Naive thymus-derived CD8-positive, alpha-beta T cell (primary cell): ENCODE data around the gene PDIA5. TPM values are rescaled to one million over a fixed set of nuclear protein-coding genes. Genes with fewer than 3 reads are reported as not detected.

Experiments
- ATAC-seq, 2 donors: fragments of 150-1000 bp; cut with Tn5 transposase in 1 of 2; sonication (Bioruptor Pico), chemical (Tn5 transposase) in 1 of 2; 1 replicate in 1 of 2; 2 replicates in 1 of 2; pipeline ENCODE4 v1.10.0; 2021; ENCODE audit warnings: mild to moderate bottlenecking in 2 of 2, moderate library complexity in 2 of 2
- POLR2A ChIA-PET: fragments of 350-600 bp; sonication (Branson Sonifier 250); formaldehyde crosslinking; loops from one replicate; lab custom pipeline; 2021; ENCODE audit warnings: antibody characterized with exemption; lab: Charles Lee
- DNase-seq, 10 donors: peaks; one replicate each; pipeline versions ENCODE4 v3.0.0 to v3.0.0-alpha.2; 2020 to 2022
- H3K27ac Mint-ChIP-seq, 10 donors: one replicate each; pipeline ENCODE4 v1.8.0; 2020 to 2022; ENCODE audit warnings: mild to moderate bottlenecking in 10 of 10, mixed read lengths in 10 of 10, moderate library complexity in 4 of 10, inconsistent platforms in 1 of 10
- H3K27me3 Mint-ChIP-seq, 5 donors: one replicate each; pipeline ENCODE4 v1.8.0; 2021 to 2022; ENCODE audit warnings: mixed read lengths in 5 of 5
- H3K36me3 Mint-ChIP-seq, 3 donors: one replicate each; pipeline ENCODE4 v1.8.0; 2020 to 2022; ENCODE audit warnings: mixed read lengths in 3 of 3, mild to moderate bottlenecking in 2 of 3, inconsistent platforms in 1 of 3
- H3K4me1 Mint-ChIP-seq, 4 donors: one replicate each; pipeline ENCODE4 v1.8.0; 2021 to 2022; ENCODE audit warnings: mixed read lengths in 4 of 4
- H3K4me3 Mint-ChIP-seq, 10 donors: one replicate each; pipeline ENCODE4 v1.8.0; 2020 to 2022; ENCODE audit warnings: mild to moderate bottlenecking in 10 of 10, mixed read lengths in 10 of 10, moderate library complexity in 6 of 10, inconsistent platforms in 1 of 10
- H3K9me3 Mint-ChIP-seq, 9 donors: one replicate each; pipeline ENCODE4 v1.8.0; 2020 to 2022; ENCODE audit warnings: mixed read lengths in 9 of 9, mild to moderate bottlenecking in 3 of 9, inconsistent platforms in 1 of 9, moderate library complexity in 1 of 9
- polyA plus RNA-seq, 3 donors: library from polyadenylated mRNA; unstranded; fragments of 300-500 nt; fragmentation: Illumina TruSeq; gene quantifications; one replicate each; pipeline ENCODE4 v1.2.3, GENCODE V29; 2021
- total RNA-seq, 8 experiments: library from RNA in 2 of 8; stranded (reverse) in 2 of 8; gene quantifications; one replicate each; pipeline ENCODE4 v1.2.3 and lab custom pipeline; 2021 to 2026

Gene PDIA5
- total and polyA plus RNA-seq, 5 experiments from 2014 or later, result 3.2 to 6.9 (median 5.2) TPM

GRCh38 chr3:123064914-123065313 lies 1.9 kb upstream of the PDIA5 start:
- Mint-ChIP-seq H3K36me3 (no peaks in the 10 kb centered on the region), H3K4me1 (peaks cover 8 to 24% (median 22%) of the 10 kb centered on the region in 4 donors), H3K27me3 (no peaks in the 10 kb centered on the region), H3K4me3 (peak overlapping the region in 1 of 10 donors; percentile 47), H3K27ac (no peak overlapping the region), H3K9me3 (no peaks in the 10 kb centered on the region)
- POLR2A ChIA-PET, result no interaction called here
- no peak for ATAC-seq
- no peak for DNase-seq

- POLR2A ChIA-PET, result interaction anchor here (0.8 to 1.2 kb wide), 2 partner anchors 15 to 135 kb away, joined by 3 to 6 read pairs; partner anchors contain the start of gene SEC22A
- Mint-ChIP-seq H3K4me1 (peaks cover 10 to 26% (median 22%) of the 10 kb centered on the region in 4 donors), H3K36me3 (no peaks in the 10 kb centered on the region), H3K27ac (peak overlapping the region in 5 of 10 donors; percentile 22 to 79 (median 68)), H3K4me3 (peak overlapping the region; percentile 78 to 87 (median 84)), H3K9me3 (no peaks in the 10 kb centered on the region), H3K27me3 (no peaks in the 10 kb centered on the region)
- ATAC-seq (no peak), DNase-seq (no peak)
Observed at GRCh38 chr3:123066599-123066895, 278 bp upstream of the PDIA5 start.

GRCh38 chr3:123067689-123068600 lies 1.1 kb downstream of the PDIA5 start:
- DNase-seq, result no peak
- ATAC-seq, result peak; percentile 52 to 54
- Mint-ChIP-seq H3K9me3 (no peaks in the 10 kb centered on the region), H3K4me3 (peak overlapping the region; percentile 78 to 87 (median 84)), H3K27ac (peak overlapping the region in 7 of 10 donors; percentile 56 to 77 (median 70)), H3K36me3 (no peaks in the 10 kb centered on the region), H3K4me1 (peaks cover 17 to 39% (median 23%) of the 10 kb centered on the region in 4 donors), H3K27me3 (no peaks in the 10 kb centered on the region)
- POLR2A ChIA-PET, result interaction anchor here (1.0 kb wide), 1 partner anchor 11 kb away, joined by 3 read pairs; no protein-coding TSS in a partner anchor

- peaks cover 20 to 48% (median 24%) of the 10 kb centered on the region in 4 donors for H3K4me1 Mint-ChIP-seq
- peak overlapping the region in 2 of 10 donors; percentile 8 to 70 for H3K27ac Mint-ChIP-seq
- no peaks in the 10 kb centered on the region for H3K9me3 Mint-ChIP-seq
- DNase-seq (no peak), ATAC-seq (no peak)
- POLR2A ChIA-PET, result no interaction called here
- H3K36me3 Mint-ChIP-seq, result no peaks in the 10 kb centered on the region
- H3K27me3 Mint-ChIP-seq, result no peaks in the 10 kb centered on the region
- peak overlapping the region; percentile 78 to 87 (median 84) for H3K4me3 Mint-ChIP-seq
Observed at GRCh38 chr3:123068601-123069381, 2.0 kb downstream of the PDIA5 start.

GRCh38 chr3:123070510-123070909 lies 3.7 kb downstream of the PDIA5 start:
- Mint-ChIP-seq H3K4me1 (peaks cover 20 to 55% (median 26%) of the 10 kb centered on the region in 4 donors), H3K36me3 (no peaks in the 10 kb centered on the region), H3K9me3 (no peaks in the 10 kb centered on the region), H3K27me3 (no peaks in the 10 kb centered on the region), H3K4me3 (peak overlapping the region in 1 of 10 donors; percentile 24), H3K27ac (peak overlapping the region in 2 of 10 donors; percentile 39 to 53)
- POLR2A ChIA-PET, result no interaction called here
- DNase-seq (no peak), ATAC-seq (no peak)

- H3K27ac Mint-ChIP-seq, result no peak overlapping the region
- H3K36me3 Mint-ChIP-seq, result no peaks in the 10 kb centered on the region
- no peak for ATAC-seq
- H3K4me3 Mint-ChIP-seq, result no peak overlapping the region
- no peaks in the 10 kb centered on the region for H3K9me3 Mint-ChIP-seq
- no peaks in the 10 kb centered on the region for H3K27me3 Mint-ChIP-seq
- DNase-seq, result no peak
- POLR2A ChIA-PET, result no interaction called here
- peaks cover 20 to 57% (median 27%) of the 10 kb centered on the region in 4 donors for H3K4me1 Mint-ChIP-seq
Observed at GRCh38 chr3:123071146-123071545, 4.3 kb downstream of the PDIA5 start.

- Mint-ChIP-seq H3K4me1 (peaks cover 17 to 55% (median 27%) of the 10 kb centered on the region in 4 donors), H3K27me3 (no peaks in the 10 kb centered on the region), H3K36me3 (no peaks in the 10 kb centered on the region), H3K4me3 (no peak overlapping the region), H3K27ac (peak overlapping the region in 1 of 10 donors; percentile 60), H3K9me3 (no peaks in the 10 kb centered on the region)
- POLR2A ChIA-PET, result no interaction called here
- DNase-seq (no peak), ATAC-seq (no peak)
Observed at GRCh38 chr3:123071581-123071980, 4.8 kb downstream of the PDIA5 start.

- no peaks in the 10 kb centered on the region for H3K27me3 Mint-ChIP-seq
- no peak overlapping the region for H3K27ac Mint-ChIP-seq
- peaks cover 15 to 51% (median 25%) of the 10 kb centered on the region in 4 donors for H3K4me1 Mint-ChIP-seq
- H3K4me3 Mint-ChIP-seq, result no peak overlapping the region
- H3K9me3 Mint-ChIP-seq, result no peaks in the 10 kb centered on the region
- ATAC-seq (no peak), DNase-seq (no peak)
- no peaks in the 10 kb centered on the region for H3K36me3 Mint-ChIP-seq
- POLR2A ChIA-PET, result no interaction called here
Observed at GRCh38 chr3:123072152-123072551, 5.3 kb downstream of the PDIA5 start.

- no peaks in the 10 kb centered on the region for H3K27me3 Mint-ChIP-seq
- DNase-seq (no peak), ATAC-seq (no peak)
- H3K36me3 Mint-ChIP-seq, result no peaks in the 10 kb centered on the region
- H3K27ac Mint-ChIP-seq, result no peak overlapping the region
- POLR2A ChIA-PET, result no interaction called here
- peaks cover 15 to 50% (median 25%) of the 10 kb centered on the region in 4 donors for H3K4me1 Mint-ChIP-seq
- no peaks in the 10 kb centered on the region for H3K9me3 Mint-ChIP-seq
- H3K4me3 Mint-ChIP-seq, result no peak overlapping the region
Observed at GRCh38 chr3:123072564-123072963, 5.7 kb downstream of the PDIA5 start.

GRCh38 chr3:123075359-123075758 lies 8.5 kb downstream of the PDIA5 start:
- H3K9me3 Mint-ChIP-seq, result no peaks in the 10 kb centered on the region

GRCh38 chr3:123076112-123076495 lies 9.3 kb downstream of the PDIA5 start:
- POLR2A ChIA-PET, result no interaction called here
- Mint-ChIP-seq H3K4me3 (no peak overlapping the region), H3K27ac (peak overlapping the region in 1 of 10 donors; percentile 18), H3K4me1 (peaks cover 0 to 35% (median 16%) of the 10 kb centered on the region in 4 donors), H3K9me3 (no peaks in the 10 kb centered on the region), H3K36me3 (no peaks in the 10 kb centered on the region), H3K27me3 (no peaks in the 10 kb centered on the region)
- ATAC-seq, result no peak
- no peak for DNase-seq

More at GRCh38 chr3:123075359-123075758, 8.5 kb downstream of the PDIA5 start:
- ATAC-seq (no peak), DNase-seq (no peak)
- Mint-ChIP-seq H3K27me3 (no peaks in the 10 kb centered on the region), H3K4me3 (no peak overlapping the region), H3K4me1 (peaks cover 0 to 34% (median 16%) of the 10 kb centered on the region in 4 donors), H3K27ac (peak overlapping the region in 2 of 10 donors; percentile 29 to 53), H3K36me3 (no peaks in the 10 kb centered on the region)
- POLR2A ChIA-PET, result no interaction called here

GRCh38 chr3:123076496-123077418 lies 9.9 kb downstream of the PDIA5 start:
- POLR2A ChIA-PET, result no interaction called here
- Mint-ChIP-seq H3K36me3 (no peaks in the 10 kb centered on the region), H3K4me3 (no peak overlapping the region), H3K4me1 (peaks cover 2 to 35% (median 16%) of the 10 kb centered on the region in 4 donors), H3K27me3 (no peaks in the 10 kb centered on the region), H3K9me3 (no peaks in the 10 kb centered on the region), H3K27ac (peak overlapping the region in 1 of 10 donors; percentile 18)
- no peak for ATAC-seq
- DNase-seq, result no peak
